ENCODE results near the gene FIGNL2. TPM values are rescaled to one million over a fixed set of nuclear protein-coding genes. Genes with fewer than 3 reads are reported as not detected.
A peak's percentile ranks its signal among the peaks of the same experiment; 100 is the strongest.

The FIGNL2 gene
- total and polyA plus RNA-seq, 9 of the 15 experiments (the other 6 are each of a cell fraction or from before 2014, with no cell fraction given) = 0.01 TPM; not detected in 8

DNA sequence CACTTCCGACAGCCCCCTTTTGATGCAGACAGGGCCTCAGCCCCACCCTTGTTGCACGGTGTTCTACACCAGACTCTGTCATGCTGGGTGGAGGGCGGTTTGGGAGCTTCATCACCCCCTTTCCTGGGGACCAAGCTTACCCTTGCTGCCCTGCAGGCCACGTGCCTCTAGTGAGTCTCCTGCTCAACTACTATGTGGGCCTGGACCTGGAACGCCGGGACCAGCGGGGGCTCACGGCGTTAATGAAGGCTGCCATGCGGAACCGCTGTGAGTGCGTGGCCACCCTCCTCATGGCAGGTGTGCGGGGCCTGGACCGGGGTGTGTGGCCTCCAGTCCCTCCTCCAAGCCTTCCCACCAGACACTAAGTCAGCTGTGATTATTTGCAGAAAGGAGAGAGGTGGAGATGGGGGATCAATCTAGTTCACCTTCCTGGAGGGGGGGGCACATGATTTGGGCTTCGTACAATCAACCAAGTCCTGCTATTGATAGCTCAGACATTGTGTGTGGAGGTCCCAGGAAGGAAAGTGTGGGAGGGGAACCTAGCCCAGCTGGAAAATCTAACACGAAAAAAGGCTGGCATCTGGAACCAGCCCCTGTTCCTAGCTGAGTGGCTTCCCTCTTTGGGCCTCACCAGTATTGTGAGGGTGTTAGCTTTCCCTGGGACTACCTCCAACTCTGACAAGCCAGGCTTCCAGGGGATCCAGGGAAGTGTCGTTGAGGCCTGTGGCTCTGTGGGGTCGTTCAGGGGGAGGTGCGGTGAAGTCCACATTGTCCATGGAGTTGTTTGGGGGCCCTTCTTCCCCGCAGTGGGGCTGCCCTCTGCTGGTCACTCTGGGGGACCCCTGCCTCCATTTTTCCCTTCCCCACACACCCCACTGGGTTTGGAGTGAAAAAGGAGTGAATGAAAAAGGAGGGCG, 41.0 kb upstream of the FIGNL2 start (continued):
- TF ChIP-seq, protein P1, sequence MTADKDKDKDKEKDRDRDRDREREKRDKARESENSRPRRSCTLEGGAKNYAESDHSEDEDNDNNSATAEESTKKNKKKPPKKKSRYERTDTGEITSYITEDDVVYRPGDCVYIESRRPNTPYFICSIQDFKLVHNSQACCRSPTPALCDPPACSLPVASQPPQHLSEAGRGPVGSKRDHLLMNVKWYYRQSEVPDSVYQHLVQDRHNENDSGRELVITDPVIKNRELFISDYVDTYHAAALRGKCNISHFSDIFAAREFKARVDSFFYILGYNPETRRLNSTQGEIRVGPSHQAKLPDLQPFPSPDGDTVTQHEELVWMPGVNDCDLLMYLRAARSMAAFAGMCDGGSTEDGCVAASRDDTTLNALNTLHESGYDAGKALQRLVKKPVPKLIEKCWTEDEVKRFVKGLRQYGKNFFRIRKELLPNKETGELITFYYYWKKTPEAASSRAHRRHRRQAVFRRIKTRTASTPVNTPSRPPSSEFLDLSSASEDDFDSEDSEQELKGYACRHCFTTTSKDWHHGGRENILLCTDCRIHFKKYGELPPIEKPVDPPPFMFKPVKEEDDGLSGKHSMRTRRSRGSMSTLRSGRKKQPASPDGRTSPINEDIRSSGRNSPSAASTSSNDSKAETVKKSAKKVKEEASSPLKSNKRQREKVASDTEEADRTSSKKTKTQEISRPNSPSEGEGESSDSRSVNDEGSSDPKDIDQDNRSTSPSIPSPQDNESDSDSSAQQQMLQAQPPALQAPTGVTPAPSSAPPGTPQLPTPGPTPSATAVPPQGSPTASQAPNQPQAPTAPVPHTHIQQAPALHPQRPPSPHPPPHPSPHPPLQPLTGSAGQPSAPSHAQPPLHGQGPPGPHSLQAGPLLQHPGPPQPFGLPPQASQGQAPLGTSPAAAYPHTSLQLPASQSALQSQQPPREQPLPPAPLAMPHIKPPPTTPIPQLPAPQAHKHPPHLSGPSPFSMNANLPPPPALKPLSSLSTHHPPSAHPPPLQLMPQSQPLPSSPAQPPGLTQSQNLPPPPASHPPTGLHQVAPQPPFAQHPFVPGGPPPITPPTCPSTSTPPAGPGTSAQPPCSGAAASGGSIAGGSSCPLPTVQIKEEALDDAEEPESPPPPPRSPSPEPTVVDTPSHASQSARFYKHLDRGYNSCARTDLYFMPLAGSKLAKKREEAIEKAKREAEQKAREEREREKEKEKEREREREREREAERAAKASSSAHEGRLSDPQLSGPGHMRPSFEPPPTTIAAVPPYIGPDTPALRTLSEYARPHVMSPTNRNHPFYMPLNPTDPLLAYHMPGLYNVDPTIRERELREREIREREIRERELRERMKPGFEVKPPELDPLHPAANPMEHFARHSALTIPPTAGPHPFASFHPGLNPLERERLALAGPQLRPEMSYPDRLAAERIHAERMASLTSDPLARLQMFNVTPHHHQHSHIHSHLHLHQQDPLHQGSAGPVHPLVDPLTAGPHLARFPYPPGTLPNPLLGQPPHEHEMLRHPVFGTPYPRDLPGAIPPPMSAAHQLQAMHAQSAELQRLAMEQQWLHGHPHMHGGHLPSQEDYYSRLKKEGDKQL (CRISPR knock-in tag; IDR thresholded peaks at IDR 0.05; ENCODE audit: borderline replicate concordance) = no peak
- TF ChIP-seq PML (IDR thresholded peaks at IDR 0.05; ENCODE audit: low read length) (no peak), NFYB (IDR thresholded peaks at IDR 0.05; ENCODE audit: extremely low read depth, insufficient read length) (no peak), ZNF507 (tag; conservative IDR thresholded peaks at IDR 0.05) (no peak), MTA2 (IDR thresholded peaks at IDR 0.05; ENCODE audit: low read depth) (no peak), ZNF311 (CRISPR knock-in tag; IDR thresholded peaks at IDR 0.05) (no peak)
- TF ChIP-seq, protein P2, sequence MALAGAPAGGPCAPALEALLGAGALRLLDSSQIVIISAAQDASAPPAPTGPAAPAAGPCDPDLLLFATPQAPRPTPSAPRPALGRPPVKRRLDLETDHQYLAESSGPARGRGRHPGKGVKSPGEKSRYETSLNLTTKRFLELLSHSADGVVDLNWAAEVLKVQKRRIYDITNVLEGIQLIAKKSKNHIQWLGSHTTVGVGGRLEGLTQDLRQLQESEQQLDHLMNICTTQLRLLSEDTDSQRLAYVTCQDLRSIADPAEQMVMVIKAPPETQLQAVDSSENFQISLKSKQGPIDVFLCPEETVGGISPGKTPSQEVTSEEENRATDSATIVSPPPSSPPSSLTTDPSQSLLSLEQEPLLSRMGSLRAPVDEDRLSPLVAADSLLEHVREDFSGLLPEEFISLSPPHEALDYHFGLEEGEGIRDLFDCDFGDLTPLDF (CRISPR knock-in tag; IDR thresholded peaks at IDR 0.05) = no peak
- TF ChIP-seq, protein P3, sequence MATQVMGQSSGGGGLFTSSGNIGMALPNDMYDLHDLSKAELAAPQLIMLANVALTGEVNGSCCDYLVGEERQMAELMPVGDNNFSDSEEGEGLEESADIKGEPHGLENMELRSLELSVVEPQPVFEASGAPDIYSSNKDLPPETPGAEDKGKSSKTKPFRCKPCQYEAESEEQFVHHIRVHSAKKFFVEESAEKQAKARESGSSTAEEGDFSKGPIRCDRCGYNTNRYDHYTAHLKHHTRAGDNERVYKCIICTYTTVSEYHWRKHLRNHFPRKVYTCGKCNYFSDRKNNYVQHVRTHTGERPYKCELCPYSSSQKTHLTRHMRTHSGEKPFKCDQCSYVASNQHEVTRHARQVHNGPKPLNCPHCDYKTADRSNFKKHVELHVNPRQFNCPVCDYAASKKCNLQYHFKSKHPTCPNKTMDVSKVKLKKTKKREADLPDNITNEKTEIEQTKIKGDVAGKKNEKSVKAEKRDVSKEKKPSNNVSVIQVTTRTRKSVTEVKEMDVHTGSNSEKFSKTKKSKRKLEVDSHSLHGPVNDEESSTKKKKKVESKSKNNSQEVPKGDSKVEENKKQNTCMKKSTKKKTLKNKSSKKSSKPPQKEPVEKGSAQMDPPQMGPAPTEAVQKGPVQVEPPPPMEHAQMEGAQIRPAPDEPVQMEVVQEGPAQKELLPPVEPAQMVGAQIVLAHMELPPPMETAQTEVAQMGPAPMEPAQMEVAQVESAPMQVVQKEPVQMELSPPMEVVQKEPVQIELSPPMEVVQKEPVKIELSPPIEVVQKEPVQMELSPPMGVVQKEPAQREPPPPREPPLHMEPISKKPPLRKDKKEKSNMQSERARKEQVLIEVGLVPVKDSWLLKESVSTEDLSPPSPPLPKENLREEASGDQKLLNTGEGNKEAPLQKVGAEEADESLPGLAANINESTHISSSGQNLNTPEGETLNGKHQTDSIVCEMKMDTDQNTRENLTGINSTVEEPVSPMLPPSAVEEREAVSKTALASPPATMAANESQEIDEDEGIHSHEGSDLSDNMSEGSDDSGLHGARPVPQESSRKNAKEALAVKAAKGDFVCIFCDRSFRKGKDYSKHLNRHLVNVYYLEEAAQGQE (IDR thresholded peaks at IDR 0.05; ENCODE audit: borderline replicate concordance) = peak; percentile 39; the same call in 1 of the 2 replicates
- TF ChIP-seq, protein P3 (CRISPR knock-in tag; IDR thresholded peaks at IDR 0.05; ENCODE audit: low read depth) = no peak

All from K562 (cell line).